C4-2B (cell line): ENCODE results near the gene NPB.

Experiments used
- ZFX ChIP-seq: fragments of 450-650 bp; IDR thresholded peaks from 2 replicates; pipeline ENCODE4 v1.6.1; 2017
- TF ChIP-seq, protein P1 (sequence below): fragments of 450-650 bp; conservative IDR thresholded peaks from 2 replicates; pipeline ENCODE4 v1.5.1; 2017; ENCODE audit warnings: mild to moderate bottlenecking

GRCh38 chr17:81863833-81864768, 37.9 kb upstream of the NPB start:
- TF ChIP-seq, protein P1, sequence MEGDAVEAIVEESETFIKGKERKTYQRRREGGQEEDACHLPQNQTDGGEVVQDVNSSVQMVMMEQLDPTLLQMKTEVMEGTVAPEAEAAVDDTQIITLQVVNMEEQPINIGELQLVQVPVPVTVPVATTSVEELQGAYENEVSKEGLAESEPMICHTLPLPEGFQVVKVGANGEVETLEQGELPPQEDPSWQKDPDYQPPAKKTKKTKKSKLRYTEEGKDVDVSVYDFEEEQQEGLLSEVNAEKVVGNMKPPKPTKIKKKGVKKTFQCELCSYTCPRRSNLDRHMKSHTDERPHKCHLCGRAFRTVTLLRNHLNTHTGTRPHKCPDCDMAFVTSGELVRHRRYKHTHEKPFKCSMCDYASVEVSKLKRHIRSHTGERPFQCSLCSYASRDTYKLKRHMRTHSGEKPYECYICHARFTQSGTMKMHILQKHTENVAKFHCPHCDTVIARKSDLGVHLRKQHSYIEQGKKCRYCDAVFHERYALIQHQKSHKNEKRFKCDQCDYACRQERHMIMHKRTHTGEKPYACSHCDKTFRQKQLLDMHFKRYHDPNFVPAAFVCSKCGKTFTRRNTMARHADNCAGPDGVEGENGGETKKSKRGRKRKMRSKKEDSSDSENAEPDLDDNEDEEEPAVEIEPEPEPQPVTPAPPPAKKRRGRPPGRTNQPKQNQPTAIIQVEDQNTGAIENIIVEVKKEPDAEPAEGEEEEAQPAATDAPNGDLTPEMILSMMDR, result no peak
- TF ChIP-seq ZFX, result no peak
